ENCODE results near the gene ADCY5.

The ADCY5 gene

DNA sequence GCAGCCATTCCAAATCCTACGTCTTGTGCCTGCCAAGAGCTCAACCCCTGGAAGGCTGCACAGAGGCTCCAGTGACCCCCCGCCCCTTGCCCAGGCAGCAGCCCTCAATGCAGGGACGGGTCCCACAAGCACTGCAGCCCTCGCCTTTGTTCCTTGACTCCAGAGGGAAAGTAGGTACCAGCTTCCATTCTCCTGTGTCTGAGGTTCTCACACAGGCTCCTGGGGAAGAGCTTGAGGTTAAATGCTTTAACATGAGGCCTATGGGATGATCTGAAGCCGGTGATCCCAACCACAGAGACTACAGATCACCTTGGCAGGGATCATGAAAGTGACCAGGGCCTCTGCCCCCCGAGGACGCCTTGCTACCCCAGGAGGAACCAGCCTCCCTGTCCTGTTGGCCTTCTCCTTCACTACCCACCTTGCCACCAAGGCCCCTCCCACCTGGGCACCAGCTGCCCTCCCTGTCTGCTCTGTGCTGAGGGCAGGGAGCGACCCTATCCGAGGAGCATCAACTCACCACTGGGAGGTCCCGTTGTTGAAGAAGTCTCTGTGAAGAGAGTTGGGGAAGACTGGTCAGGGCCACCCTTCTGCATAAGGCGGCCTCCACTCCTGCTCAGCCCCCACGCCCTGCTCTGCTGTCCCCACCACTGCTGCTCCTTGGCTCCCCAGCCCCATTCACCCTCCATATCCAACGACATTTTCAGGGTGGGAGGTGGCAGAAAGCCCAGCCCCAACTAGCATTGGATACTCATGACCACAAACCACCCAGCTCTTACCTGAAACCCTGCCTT, 151.9 kb downstream of the ADCY5 start:
- no peak for DNase-seq

- DNase-seq, result no peak
These were observed 152.6 kb downstream of the ADCY5 start for GRCh38 chr3:123296261-123296660.

- DNase-seq, result no peak
These were observed 153.0 kb downstream of the ADCY5 start for GRCh38 chr3:123295901-123296250.

- no peak for DNase-seq
These were observed 153.6 kb downstream of the ADCY5 start for GRCh38 chr3:123295171-123295900.

- DNase-seq, result no peak
These were observed 154.5 kb downstream of the ADCY5 start for GRCh38 chr3:123294296-123294938.

DNA sequence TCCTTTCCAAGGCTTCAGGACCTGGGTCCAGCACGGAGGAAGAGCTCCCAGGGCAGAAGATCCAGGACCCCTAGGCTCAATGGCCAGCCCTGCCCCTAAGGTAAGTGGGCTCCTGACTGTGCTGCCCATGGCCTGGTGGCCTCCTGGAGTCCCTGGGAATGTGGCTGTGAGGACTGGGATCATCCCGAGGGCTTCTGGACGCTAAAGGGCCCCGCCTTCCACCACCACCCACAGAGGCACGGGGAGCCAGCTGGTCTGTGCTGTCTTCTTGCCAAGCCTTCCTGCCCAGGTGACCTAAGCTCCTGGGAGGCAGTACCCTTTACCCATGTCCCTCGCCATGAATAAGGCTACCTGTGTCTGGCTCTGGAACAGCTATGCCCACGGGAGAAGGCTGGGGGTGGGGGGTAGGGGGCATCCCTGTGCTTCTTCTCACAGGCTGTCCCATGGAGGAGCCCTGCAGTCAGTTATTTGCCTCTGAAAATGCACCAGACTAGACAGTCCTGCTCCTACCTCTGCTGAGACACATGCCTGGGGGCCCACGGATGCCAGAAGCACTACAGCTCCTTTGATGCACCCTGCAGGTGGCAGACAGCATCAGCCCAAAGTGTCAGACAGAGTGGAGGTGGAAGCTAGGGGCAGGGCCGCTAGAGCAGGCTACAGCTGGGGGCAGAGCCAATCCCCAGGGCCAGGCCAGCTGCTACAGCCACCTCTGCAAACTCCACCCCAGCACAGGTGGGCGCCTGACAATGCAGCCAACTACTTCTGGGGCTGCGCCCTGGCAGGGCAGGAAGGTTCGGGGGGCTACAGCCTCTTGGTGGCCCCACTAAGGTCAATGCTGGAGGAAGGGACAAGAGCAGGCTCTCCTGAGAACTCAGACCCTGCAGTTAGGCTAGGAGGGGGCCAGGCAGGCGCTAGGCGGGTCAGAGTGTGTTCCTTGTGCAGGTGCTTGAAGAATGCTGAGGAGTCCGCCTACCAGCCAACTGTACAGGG, 156.3 kb downstream of the ADCY5 start:
- no peak for DNase-seq

- DNase-seq, result no peak
These were observed 157.5 kb downstream of the ADCY5 start for GRCh38 chr3:123291404-123291803.

DNA sequence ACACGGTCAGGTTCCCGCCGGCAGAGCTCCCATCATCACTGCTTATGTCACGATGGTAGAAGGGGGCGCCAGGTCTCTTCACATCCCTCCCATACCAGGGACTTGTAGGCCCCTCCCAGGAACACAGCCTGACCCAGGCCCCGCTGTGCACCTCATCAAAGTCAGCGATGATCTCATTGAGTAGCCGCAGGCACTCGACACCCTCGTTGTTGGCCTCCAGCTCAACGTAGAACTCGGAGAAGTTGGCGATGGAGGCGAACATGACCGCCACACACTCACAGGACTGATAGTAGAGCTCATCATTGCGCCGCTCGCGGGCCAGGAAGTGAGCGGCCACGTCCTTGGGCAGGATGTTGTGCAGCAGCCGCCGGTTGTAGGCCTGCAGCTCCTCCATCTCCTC, 157.9 kb downstream of the ADCY5 start:
- no peak for DNase-seq

GRCh38 chr3:123290107-123290930, 158.6 kb downstream of the ADCY5 start:
- no peak for DNase-seq

GRCh38 chr3:123289391-123290106, 159.3 kb downstream of the ADCY5 start:
- DNase-seq, result no peak

GRCh38 chr3:123287962-123288302, 161.0 kb downstream of the ADCY5 start:
- DNase-seq, result no peak

GRCh38 chr3:123287051-123287961, 161.6 kb downstream of the ADCY5 start:
- DNase-seq, result no peak

- no peak for DNase-seq
These were observed 162.4 kb downstream of the ADCY5 start for GRCh38 chr3:123286308-123287023.

DNA sequence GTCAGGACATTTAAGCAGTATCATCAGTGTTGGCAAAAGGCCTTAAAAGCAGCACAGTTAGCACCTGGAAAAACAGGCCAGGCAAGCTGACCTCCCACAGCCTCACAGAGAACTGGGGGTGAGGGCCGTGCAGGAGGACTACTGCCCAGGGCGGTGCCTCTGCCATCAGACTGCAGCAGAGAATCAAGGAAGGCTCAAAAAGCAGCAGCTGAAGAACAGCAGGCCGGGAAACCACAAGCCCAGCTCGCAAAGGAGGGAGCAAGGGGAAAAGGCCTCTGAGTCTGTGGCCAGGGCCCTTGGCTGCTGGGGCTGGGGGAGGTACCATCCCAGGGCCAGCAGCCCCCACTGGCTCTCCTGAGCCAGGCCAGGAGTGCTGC, 163.0 kb downstream of the ADCY5 start:
- no peak for DNase-seq

DNA sequence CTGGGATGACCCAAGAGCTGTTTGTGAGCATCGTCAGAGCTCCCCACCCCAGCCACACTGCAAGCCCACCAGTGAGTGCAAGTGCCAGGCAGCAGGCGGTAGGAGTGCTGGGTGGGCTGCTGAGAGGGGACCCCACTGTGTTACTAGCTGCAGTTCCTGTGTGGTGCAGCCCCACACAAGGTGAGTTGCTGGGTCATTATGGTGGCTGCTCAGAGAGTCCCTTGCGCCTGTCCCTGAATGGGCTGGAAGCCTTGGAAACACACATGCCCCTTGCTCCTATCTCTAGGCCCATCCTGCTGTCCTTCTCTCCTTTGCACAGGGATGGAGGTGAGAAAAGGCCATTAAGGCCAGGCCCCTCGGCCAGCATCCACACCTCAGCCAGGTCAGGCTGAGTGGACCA, 163.4 kb downstream of the ADCY5 start:
- no peak for DNase-seq

DNA sequence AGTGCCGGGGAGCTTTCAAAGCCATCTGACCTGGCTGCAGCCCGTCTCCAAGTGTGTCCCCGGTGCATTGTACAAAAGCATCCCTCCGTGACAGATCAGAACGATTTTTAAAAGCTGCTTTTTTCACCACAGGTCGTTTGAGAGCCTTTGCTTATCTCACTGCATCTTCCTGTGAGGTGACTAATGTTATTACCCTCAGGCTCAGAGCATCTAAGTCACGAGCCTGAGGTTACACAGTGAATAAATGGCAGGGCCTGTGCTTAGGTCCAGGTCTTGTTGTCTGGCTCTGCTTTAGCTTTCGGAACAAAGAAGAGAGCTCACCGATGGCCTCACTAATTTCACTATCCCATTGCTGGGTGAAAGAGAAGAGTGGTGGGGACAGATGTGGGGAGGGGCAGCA, 163.8 kb downstream of the ADCY5 start:
- no peak for DNase-seq

DNA sequence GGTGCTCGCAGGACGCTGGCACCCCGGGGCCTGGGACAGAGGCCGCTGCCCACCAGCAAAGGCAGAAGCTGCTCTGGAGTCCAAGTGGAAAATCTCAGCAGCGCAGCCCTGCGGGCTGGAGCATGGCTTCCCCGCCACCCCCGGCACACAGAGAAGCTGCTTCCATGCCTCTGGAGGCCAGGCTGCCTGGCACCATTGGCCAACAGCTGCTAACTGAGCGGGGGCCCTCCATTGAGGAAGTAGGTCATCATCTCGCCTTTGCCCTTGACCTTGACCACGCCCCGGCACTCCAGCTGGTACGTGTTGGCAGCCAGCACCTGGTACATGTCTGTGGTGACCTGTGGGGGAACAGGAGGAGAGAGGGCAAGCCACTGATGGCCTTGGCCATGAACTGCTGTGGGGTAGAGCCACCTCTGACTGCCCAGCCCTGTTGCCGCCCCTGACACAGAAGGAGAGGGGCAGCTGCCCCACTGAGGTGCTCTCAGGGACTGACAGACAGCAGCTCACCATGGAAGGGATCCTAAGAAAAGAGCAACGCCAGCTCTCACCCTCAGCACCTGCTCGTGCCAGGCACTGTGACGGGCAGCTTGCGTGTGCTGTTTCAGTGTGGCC, 164.4 kb downstream of the ADCY5 start:
- no peak for DNase-seq

DNA sequence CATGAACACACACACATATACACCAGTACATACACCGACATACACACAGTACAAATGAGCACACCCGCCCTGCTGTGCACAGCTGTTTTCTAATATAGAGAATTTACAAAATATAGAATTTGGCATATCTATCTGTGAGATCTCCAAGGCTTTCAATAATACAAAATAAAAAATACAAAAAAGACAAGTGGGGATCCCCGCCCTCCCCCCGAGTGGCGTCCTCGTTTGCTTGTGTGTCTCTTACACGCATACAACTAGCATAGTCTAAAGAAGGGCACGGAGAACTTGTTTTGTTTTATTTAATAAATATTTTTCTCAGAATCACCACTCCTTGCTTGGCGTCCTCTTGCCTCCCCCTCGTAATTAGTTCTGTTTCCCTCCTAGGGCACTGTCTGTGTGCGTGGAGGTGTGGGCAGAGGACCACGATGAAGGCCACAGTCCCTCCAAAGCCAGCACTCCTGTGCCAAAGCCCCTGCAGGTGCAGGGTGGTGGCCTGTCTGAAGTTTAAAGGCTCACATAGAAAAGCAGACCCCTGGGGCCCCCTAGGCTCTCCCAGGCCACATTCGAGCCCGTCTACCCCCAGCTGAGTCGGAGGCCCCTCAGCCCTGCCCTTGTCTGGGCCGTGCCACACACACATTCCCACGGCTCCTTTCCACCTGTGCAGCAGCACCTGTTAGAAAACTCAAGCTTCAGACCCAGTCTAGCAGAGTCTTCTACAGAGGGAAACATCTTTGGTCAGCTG, 165.1 kb downstream of the ADCY5 start:
- DNase-seq, result no peak
